Stimulated activated effector memory CD8-positive, alpha-beta T cell treated with anti-CD3 and anti-CD28 coated beads, Interleukin-12 subunit alpha, Interleukin-12 subunit beta, amount 100 ng/mL, for 72 hours (primary cell): ENCODE data around the gene SERP1.
A peak's percentile ranks its signal among the peaks of the same experiment; 100 is the strongest.

Experiments
- ATAC-seq: fragments of 150-1000 bp; cut with Tn5 transposase; 2 replicates; pipeline ENCODE4 v1.10.0; 2021
- DNase-seq, 2 donors: peaks; one replicate each; pipeline ENCODE4 v3.0.0; 2021 to 2022; ENCODE audit warnings: low spot score in 2 of 2
- H3K27ac Mint-ChIP-seq: one replicate; pipeline ENCODE4 v1.8.0; 2022; ENCODE audit warnings: mild to moderate bottlenecking, mixed read lengths
- H3K36me3 Mint-ChIP-seq: one replicate; pipeline ENCODE4 v1.8.0; 2022; ENCODE audit warnings: mild to moderate bottlenecking, mixed read lengths
- H3K4me1 Mint-ChIP-seq: one replicate; pipeline ENCODE4 v1.8.0; 2022; ENCODE audit warnings: mixed read lengths
- H3K4me3 Mint-ChIP-seq: one replicate; pipeline ENCODE4 v1.8.0; 2022; ENCODE audit warnings: mild to moderate bottlenecking, mixed read lengths
- H3K9me3 Mint-ChIP-seq: one replicate; pipeline ENCODE4 v1.8.0; 2022; ENCODE audit warnings: mixed read lengths

SERP1 gene

GRCh38 chr3:150546226-150547044 is at the start of gene SERP1, which contains the start of gene EIF2A:
Gene SERP1, minus strand, starts transcription at chr3:150546496. Its CDS starts 361 bp downstream, at chr3:150546135.
Gene EIF2A, plus strand, starts transcription at chr3:150546787. Its CDS starts 16 bp downstream, at chr3:150546803.
- Mint-ChIP-seq H3K27ac (peak within 1 kb of the TSS; percentile 98), H3K36me3 (peaks cover 74% of the 10 kb centered on the region), H3K4me3 (peak within 1 kb of the TSS; percentile 94), H3K9me3 (no peaks in the 10 kb centered on the region), H3K4me1 (peaks cover 40% of the 10 kb centered on the region)
- peak; percentile 95 to 99 for DNase-seq
- ATAC-seq = peak; percentile 95

GRCh38 chr3:150594150-150594549 is 47.9 kb upstream of the SERP1 start:
- Mint-ChIP-seq H3K4me1 (peaks cover 7% of the 10 kb centered on the region), H3K9me3 (no peaks in the 10 kb centered on the region), H3K4me3 (no peak overlapping the region), H3K27ac (no peak overlapping the region), H3K36me3 (no peaks in the 10 kb centered on the region)
- no peak for DNase-seq
- no peak for ATAC-seq

DNA sequence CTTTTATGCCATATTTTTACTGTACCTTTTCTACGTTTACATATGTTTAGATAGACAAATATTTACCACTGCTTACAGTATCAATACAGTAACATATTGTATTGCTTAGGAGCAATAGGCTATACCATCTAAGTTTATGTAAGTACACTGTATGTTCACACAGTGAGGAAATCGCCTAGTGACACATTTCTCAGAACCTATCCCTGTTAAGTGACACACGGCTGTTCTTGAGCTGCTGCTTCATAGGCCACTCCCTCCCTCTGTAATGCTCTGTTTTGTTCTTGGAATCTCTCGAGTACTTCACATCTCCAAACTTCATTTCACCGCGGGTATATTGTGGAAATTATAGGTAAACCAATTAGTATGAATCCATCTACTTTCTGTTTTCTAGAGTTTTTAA is 43.5 kb upstream of the SERP1 start:
- no peaks in the 10 kb centered on the region for H3K9me3 Mint-ChIP-seq
- ATAC-seq = peak; percentile 71

GRCh38 chr3:150588027-150588830 is 41.9 kb upstream of the SERP1 start:
- H3K27ac Mint-ChIP-seq = peak overlapping the region; percentile 35

More for the DNA sequence above, 43.5 kb upstream of the SERP1 start:
- H3K36me3 Mint-ChIP-seq = peaks cover 24% of the 10 kb centered on the region
- no peak overlapping the region for H3K4me3 Mint-ChIP-seq
- peaks cover 7% of the 10 kb centered on the region for H3K4me1 Mint-ChIP-seq
- H3K27ac Mint-ChIP-seq = no peak overlapping the region
- no peak for DNase-seq

DNA sequence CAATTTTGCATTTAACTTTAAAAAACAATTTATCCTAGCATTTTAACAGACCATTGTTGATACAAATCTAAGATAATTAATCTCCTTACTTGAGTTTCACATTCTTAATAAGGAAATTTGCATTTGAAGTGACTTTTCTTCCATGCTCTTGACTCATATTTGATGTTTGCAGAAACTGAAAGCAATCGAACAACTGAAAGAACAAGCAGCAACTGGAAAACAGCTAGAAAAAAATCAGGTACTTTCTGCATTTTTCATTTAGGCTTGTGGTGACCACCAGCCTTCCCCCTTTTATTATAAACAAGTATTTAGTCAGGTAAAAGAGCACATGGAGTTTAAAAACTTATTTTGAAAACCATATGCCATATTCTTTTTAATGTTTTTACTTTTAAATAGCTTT is 36.7 kb upstream of the SERP1 start:
- Mint-ChIP-seq H3K4me3 (no peak overlapping the region), H3K4me1 (peaks cover 6% of the 10 kb centered on the region), H3K27ac (peak overlapping the region; percentile 74), H3K36me3 (peaks cover 92% of the 10 kb centered on the region), H3K9me3 (no peaks in the 10 kb centered on the region)
- no peak for DNase-seq
- no peak for ATAC-seq

More at GRCh38 chr3:150588027-150588830, 41.9 kb upstream of the SERP1 start:
- DNase-seq = no peak
- Mint-ChIP-seq H3K4me3 (no peak overlapping the region), H3K9me3 (no peaks in the 10 kb centered on the region), H3K36me3 (peaks cover 40% of the 10 kb centered on the region), H3K4me1 (peaks cover 7% of the 10 kb centered on the region)
- no peak for ATAC-seq

GRCh38 chr3:150582620-150583019 is 36.3 kb upstream of the SERP1 start:
- Mint-ChIP-seq H3K27ac (peak overlapping the region; percentile 74), H3K4me3 (no peak overlapping the region), H3K36me3 (peaks cover 96% of the 10 kb centered on the region), H3K9me3 (no peaks in the 10 kb centered on the region), H3K4me1 (peaks cover 6% of the 10 kb centered on the region)
- no peak for ATAC-seq
- DNase-seq = no peak

DNA sequence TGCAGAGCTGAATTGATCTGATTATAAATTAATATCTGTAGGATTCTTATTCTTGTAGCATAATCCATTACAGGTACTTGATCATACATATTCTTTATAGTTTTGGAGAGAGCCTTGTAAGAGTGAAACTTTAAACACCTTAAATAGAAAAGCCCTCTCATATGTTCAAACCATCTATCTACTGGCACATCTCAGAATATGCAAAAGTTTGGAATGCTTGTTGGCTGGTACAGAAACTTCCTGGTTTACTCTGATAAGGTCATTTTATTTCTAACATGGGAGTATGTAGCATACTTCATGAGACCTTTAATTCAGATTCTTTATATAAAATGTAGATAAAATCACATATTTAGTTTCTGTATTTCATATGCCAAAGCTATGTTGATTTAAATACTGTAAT is 34.9 kb upstream of the SERP1 start:
- no peaks in the 10 kb centered on the region for H3K9me3 Mint-ChIP-seq
- peaks cover 100% of the 10 kb centered on the region for H3K36me3 Mint-ChIP-seq
- H3K4me1 Mint-ChIP-seq = peaks cover 6% of the 10 kb centered on the region
- DNase-seq (no peak), ATAC-seq (no peak)
- H3K4me3 Mint-ChIP-seq = no peak overlapping the region
- H3K27ac Mint-ChIP-seq = peak overlapping the region; percentile 16

DNA sequence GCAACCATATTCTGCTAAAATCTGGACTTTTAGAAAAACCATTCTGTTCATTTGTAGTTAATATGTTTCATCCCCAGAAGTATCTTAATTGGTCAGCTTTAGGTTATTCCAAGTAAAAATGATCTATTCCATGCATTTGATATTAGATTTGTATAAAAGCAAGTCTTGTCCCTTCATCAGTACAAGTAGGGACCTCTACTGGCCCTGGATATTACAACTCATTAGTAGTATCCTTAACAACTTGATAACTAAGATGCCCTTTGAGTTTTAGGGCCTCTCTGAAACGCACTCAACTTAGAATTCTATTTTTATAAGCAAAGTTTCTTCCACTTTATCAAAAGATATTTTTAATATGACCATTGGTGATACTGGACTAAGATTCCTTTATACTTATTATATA is 31.6 kb upstream of the SERP1 start:
- no peak for DNase-seq
- peaks cover 6% of the 10 kb centered on the region for H3K4me1 Mint-ChIP-seq
- no peak for ATAC-seq
- peaks cover 99% of the 10 kb centered on the region for H3K36me3 Mint-ChIP-seq
- H3K27ac Mint-ChIP-seq = peak overlapping the region; percentile 54
- H3K9me3 Mint-ChIP-seq = no peaks in the 10 kb centered on the region
- H3K4me3 Mint-ChIP-seq = no peak overlapping the region

GRCh38 chr3:150567328-150567727 is 21.0 kb upstream of the SERP1 start:
- Mint-ChIP-seq H3K4me1 (no peaks in the 10 kb centered on the region), H3K9me3 (no peaks in the 10 kb centered on the region), H3K4me3 (no peak overlapping the region), H3K27ac (peak overlapping the region; percentile 26), H3K36me3 (peaks cover 100% of the 10 kb centered on the region)
- no peak for DNase-seq
- no peak for ATAC-seq

DNA sequence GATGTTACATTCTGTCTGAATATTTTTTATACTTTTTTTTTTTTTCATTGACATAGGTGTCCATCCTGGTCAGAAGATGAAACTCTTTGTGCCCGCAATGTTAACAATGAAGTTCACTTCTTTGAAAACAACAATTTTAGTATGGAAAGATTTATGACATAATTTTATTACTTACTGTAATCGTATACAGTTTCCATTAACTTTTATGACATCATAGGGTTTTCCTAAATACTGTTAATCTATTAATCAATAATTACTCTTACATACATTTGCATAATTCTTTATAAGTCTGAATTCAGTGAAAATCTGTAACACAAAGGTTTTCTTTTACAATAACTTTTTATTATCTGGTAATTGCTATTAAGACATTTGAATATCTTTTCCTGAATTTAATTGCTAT is 17.9 kb upstream of the SERP1 start:
- Mint-ChIP-seq H3K36me3 (peaks cover 99% of the 10 kb centered on the region), H3K4me1 (no peaks in the 10 kb centered on the region), H3K9me3 (no peaks in the 10 kb centered on the region), H3K4me3 (no peak overlapping the region), H3K27ac (no peak overlapping the region)
- DNase-seq (no peak), ATAC-seq (no peak)

GRCh38 chr3:150557725-150558124 is 11.4 kb upstream of the SERP1 start:
- DNase-seq (no peak), ATAC-seq (no peak)
- Mint-ChIP-seq H3K9me3 (no peaks in the 10 kb centered on the region), H3K4me1 (peaks cover 18% of the 10 kb centered on the region), H3K4me3 (no peak overlapping the region), H3K27ac (no peak overlapping the region), H3K36me3 (peaks cover 99% of the 10 kb centered on the region)

DNA sequence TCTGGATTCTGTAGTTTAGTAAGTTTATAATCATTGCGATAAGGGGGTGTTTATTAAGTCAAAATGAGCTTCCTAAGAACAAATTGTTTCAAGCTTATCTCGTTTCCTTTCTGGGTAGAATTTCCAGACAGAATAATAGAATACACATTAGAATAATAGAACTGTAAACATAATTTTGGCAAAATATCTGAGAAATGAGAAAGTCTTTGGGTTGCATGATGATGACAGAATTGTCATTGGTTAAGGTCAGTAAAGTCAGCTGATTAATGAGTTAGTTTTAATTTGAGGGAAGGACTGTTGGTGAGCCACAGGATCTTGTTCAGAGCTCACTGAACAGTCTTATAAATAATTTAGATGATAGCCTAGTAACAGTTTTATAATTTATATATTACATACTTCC is 10.5 kb upstream of the SERP1 start:
- DNase-seq (no peak), ATAC-seq (no peak)
- no peak overlapping the region for H3K27ac Mint-ChIP-seq
- no peaks in the 10 kb centered on the region for H3K9me3 Mint-ChIP-seq
- peaks cover 97% of the 10 kb centered on the region for H3K36me3 Mint-ChIP-seq
- H3K4me3 Mint-ChIP-seq = no peak overlapping the region
- peaks cover 21% of the 10 kb centered on the region for H3K4me1 Mint-ChIP-seq

DNA sequence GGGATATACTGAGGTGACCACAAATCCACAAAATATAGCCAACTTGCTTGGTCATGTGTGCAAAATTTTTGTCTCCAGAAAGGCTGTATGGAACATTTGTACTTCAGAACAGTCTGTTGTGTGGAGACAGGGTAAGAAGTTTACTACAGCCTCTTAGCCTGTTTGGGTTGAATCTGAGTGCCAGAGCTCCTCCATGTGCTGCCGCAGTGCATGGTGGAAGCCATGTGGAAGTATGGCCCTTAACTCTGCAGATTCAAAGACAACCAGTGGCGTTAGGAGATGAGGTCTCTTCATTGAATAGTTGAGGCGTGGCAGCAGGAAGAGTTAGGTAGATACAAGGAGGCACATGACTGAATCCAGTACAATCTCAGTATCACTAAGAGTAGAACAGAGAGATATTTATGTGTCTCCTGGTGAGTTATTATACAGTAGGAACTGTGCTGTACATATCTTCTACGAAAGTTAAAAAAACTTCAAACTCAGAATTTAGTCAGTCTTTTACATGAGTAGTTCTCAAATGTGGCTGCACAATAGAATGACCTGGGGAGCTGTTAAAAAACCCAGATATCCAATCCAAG is 9.7 kb upstream of the SERP1 start:
- Mint-ChIP-seq H3K9me3 (no peaks in the 10 kb centered on the region), H3K27ac (no peak overlapping the region), H3K4me1 (peaks cover 24% of the 10 kb centered on the region), H3K4me3 (no peak overlapping the region), H3K36me3 (peaks cover 89% of the 10 kb centered on the region)
- DNase-seq (no peak), ATAC-seq (peak; percentile 57)

GRCh38 chr3:150547045-150547741 is 897 bp upstream of the SERP1 start:
- Mint-ChIP-seq H3K4me3 (peak overlapping the region; percentile 94), H3K27ac (peak overlapping the region; percentile 98), H3K9me3 (no peaks in the 10 kb centered on the region), H3K36me3 (peaks cover 69% of the 10 kb centered on the region), H3K4me1 (peaks cover 40% of the 10 kb centered on the region)
- ATAC-seq = no peak
- no peak for DNase-seq
